Activated CD8-positive, alpha-beta memory T cell treated with anti-CD3 and anti-CD28 coated beads for 48 hours (primary cell): Measurements from ENCODE around the gene PRR16.

ENCODE experiments used
- DNase-seq, 3 experiments: peaks; one replicate each; pipeline ENCODE4 v3.0.0-alpha.2; 2020; ENCODE audit warnings: low read depth in 2 of 3, low spot score in 2 of 3

PRR16 gene

DNA sequence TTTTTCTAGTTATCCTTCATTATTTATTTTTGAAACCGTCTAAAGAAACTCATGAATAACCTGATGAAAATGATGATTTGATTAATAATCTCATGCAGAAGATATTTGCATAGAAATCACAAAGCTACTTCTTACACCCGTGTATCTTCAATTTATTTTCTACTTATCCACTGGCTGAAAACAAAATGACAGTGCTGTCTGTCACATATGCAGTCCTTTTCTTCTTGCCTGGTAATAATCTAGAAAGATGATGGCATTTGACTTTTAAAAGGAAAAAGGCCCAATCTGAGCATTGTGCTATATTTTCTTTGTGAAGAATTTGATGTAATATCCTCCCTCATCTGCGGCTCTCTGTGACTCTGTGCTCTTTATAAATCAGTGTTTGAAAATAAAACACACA, 253.3 kb downstream of the PRR16 start:
- DNase-seq = no peak

DNA sequence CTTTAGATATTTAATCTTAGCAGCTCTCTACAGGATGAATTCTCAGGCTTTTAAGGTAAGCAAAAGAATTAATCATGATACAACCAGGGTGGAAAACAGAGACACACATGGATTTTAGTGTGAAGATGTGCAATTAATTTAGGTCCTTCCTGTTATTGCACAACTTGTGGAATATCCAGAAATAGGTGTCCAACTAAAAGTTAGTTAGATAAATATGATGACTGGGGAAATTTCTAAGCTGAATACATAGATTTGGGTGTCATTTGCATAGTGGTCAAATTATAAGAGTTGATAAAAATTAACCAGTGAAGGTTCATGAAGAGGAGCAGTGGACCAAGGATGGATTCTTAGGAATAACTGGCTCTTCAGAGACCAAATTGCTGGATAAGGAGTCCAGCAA, 266.1 kb downstream of the PRR16 start:
- no peak for DNase-seq

DNA sequence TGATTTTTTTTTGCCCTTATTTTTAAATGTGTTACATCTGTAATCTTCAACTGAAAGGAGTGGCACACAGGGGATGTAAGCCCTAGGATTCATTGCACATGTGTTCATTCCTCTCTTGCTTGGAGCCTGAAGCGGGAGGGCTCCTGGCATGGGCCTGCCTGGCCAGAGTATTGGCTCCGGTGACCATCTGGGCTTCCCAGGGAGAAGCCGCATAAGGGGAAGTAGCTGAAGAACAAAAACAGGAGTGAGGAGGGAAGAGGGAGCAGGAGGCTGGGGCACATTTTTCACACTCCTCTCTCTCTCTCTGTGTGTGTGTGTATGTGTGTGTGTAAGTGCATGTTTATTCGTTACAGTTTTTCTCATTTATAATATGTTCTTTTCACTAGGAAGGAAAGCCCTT, 269.9 kb downstream of the PRR16 start:
- DNase-seq = no peak

GRCh38 chr5:120735076-120735475, 271.0 kb downstream of the PRR16 start:
- no peak for DNase-seq
